DOHH2 (cell line): ENCODE measurements around the gene C20orf96.

Experiments
- H3F3A ChIP-seq: fragments of 200-600 bp; sonication (generic), shearing (Covaris generic); 2 replicates; pipeline ENCODE4 v1.6.0; 2016; ENCODE audit warnings: antibody characterized with exemption, mild to moderate bottlenecking; ENCODE audit not compliant: control insufficient read depth, insufficient read depth
- H3K27ac ChIP-seq: fragments of 200-600 bp; sonication (generic); 2 replicates; pipeline ENCODE4 v1.5.1; 2014; ENCODE audit warnings: low read depth, mild to moderate bottlenecking, low read length, moderate library complexity
- H3K27me3 ChIP-seq: fragments of 200-600 bp; sonication (generic); 2 replicates; pipeline ENCODE4 v1.6.1; 2014; ENCODE audit warnings: mild to moderate bottlenecking, low read length, mixed read lengths; ENCODE audit not compliant: control insufficient read depth
- H3K36me3 ChIP-seq: fragments of 200-600 bp; sonication (generic); 2 replicates; pipeline ENCODE4 v1.6.1; 2014; ENCODE audit warnings: mild to moderate bottlenecking, low read length, moderate library complexity, mixed read lengths; ENCODE audit not compliant: control insufficient read depth
- H3K4me1 ChIP-seq: fragments of 200-600 bp; sonication (generic); 2 replicates; pipeline ENCODE4 v1.6.1; 2014; ENCODE audit warnings: mild to moderate bottlenecking, low read length, mixed read lengths; ENCODE audit not compliant: control insufficient read depth
- H3K4me2 ChIP-seq: fragments of 200-600 bp; sonication (generic); 2 replicates; pipeline ENCODE4 v1.6.0; 2014; ENCODE audit warnings: mild to moderate bottlenecking, low read length, moderate library complexity
- H3K4me3 ChIP-seq: fragments of 200-600 bp; sonication (generic); 2 replicates; pipeline ENCODE4 v1.5.1; 2014; ENCODE audit warnings: mild to moderate bottlenecking, low read length, mixed read lengths
- H3K79me2 ChIP-seq: fragments of 200-600 bp; sonication (generic); 2 replicates; pipeline ENCODE4 v1.6.1; 2014; ENCODE audit warnings: mild to moderate bottlenecking, low read length, mixed read lengths; ENCODE audit not compliant: control insufficient read depth
- H3K9me2 ChIP-seq: fragments of 200-600 bp; sonication (generic); replicated peaks from 2 replicates; pipeline ENCODE4 v1.6.1; 2014; ENCODE audit warnings: mild to moderate bottlenecking, low read length, mixed read lengths; ENCODE audit not compliant: control insufficient read depth
- H3K9me3 ChIP-seq: fragments of 200-600 bp; sonication (generic); 2 replicates; pipeline ENCODE4 v1.6.1; 2014; ENCODE audit warnings: antibody characterized with exemption, low read length, mixed read lengths; ENCODE audit not compliant: control insufficient read depth, insufficient read depth
- H4K20me1 ChIP-seq: fragments of 200-600 bp; sonication (generic); 2 replicates; pipeline ENCODE4 v1.6.0; 2014; ENCODE audit warnings: low read depth, mild to moderate bottlenecking, antibody characterized with exemption, low read length, moderate library complexity; ENCODE audit not compliant: control insufficient read depth, insufficient read depth
- CTCF ChIP-seq: fragments of 200-600 bp; sonication (generic); IDR thresholded peaks from one replicate; pipeline ENCODE4 v1.5.1; 2014; ENCODE audit warnings: antibody characterized with exemption, mild to moderate bottlenecking, low read depth, low read length; ENCODE audit not compliant: poor library complexity, severe bottlenecking
- EZH2phosphoT487 ChIP-seq: fragments of 200-600 bp; sonication (generic); IDR thresholded peaks from 2 replicates; pipeline ENCODE4 v1.6.1; 2017; ENCODE audit warnings: borderline replicate concordance, mild to moderate bottlenecking, antibody characterized with exemption, low read length, moderate library complexity, mixed read lengths

Gene C20orf96

GRCh38 chr20:276620-277495 lies 13.7 kb downstream of the C20orf96 start:
- no peaks in the 10 kb centered on the region for H4K20me1 ChIP-seq
- H3K79me2 ChIP-seq, result no peaks in the 10 kb centered on the region
- H3K4me1 ChIP-seq, result no peaks in the 10 kb centered on the region
- no peak overlapping the region for H3K4me2 ChIP-seq
- no peaks in the 10 kb centered on the region for H3K9me3 ChIP-seq
- no peak overlapping the region for H3K27ac ChIP-seq
- peaks cover 18% of the 10 kb centered on the region; the same call in 1 of the 2 replicates for H3K36me3 ChIP-seq
- H3K27me3 ChIP-seq, result no peaks in the 10 kb centered on the region
- no peaks in the 10 kb centered on the region for H3F3A ChIP-seq
- H3K4me3 ChIP-seq, result no peak overlapping the region
- TF ChIP-seq CTCF (no peak), EZH2phosphoT487 (no peak)
- no peaks in the 10 kb centered on the region for H3K9me2 ChIP-seq

DNA sequence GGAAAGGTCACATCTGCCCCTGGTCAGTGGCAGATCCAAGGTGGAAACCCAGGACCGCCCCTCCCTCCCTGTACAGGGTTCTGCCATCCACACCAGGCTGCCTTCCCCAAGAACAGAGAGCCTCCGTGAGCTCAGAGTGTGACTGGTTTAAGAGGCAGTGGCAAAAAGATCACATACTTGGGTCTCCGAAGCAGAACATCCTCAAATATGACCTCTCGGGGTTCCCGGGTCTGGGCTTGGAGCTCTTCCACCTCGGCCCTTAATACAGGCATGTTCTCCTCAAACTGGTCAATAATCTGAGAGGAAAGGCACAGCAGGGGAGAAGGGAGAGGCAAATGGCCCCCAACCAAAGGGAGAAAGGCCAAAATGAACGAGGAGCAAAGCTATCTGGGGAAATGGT lies 14.8 kb downstream of the C20orf96 start:
- H3K4me2 ChIP-seq, result no peak overlapping the region
- H3K9me3 ChIP-seq, result no peaks in the 10 kb centered on the region
- no peaks in the 10 kb centered on the region for H4K20me1 ChIP-seq
- H3K4me3 ChIP-seq, result no peak overlapping the region
- H3K79me2 ChIP-seq, result no peaks in the 10 kb centered on the region
- H3K9me2 ChIP-seq, result no peaks in the 10 kb centered on the region
- no peaks in the 10 kb centered on the region for H3K4me1 ChIP-seq
- TF ChIP-seq CTCF (no peak), EZH2phosphoT487 (no peak)
- H3K27ac ChIP-seq, result no peak overlapping the region
- H3F3A ChIP-seq, result no peaks in the 10 kb centered on the region
- no peaks in the 10 kb centered on the region for H3K27me3 ChIP-seq
- H3K36me3 ChIP-seq, result peaks cover 18% of the 10 kb centered on the region; the same call in 1 of the 2 replicates

DNA sequence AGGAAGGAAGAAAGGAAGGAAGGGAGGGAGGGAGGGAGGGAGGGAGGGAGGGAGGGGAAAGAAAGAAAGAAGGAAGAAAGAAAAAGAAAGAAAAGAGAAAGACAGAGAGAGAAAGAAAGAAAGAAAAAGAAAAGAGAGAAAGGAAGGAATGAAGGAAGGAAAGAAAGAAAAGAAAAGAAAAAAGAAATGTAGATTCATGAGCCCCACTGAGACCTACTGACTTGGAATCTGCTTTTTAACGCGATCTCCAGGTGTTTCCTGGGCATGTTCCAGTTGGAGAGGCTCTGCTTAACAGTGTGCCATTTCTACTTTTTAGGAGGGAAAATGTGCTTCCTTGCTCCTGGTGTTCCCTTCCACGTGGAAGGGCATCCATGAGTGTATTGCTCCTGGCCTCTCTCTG lies 16.7 kb downstream of the C20orf96 start:
- Histone ChIP-seq H3K27me3 (no peaks in the 10 kb centered on the region), H3K9me2 (no peaks in the 10 kb centered on the region), H3K79me2 (no peaks in the 10 kb centered on the region), H3K4me3 (no peak overlapping the region), H3K36me3 (peaks cover 18% of the 10 kb centered on the region; the same call in 1 of the 2 replicates), H3K4me2 (no peak overlapping the region), H3K4me1 (no peaks in the 10 kb centered on the region), H4K20me1 (no peaks in the 10 kb centered on the region), H3F3A (no peaks in the 10 kb centered on the region), H3K9me3 (no peaks in the 10 kb centered on the region), H3K27ac (no peak overlapping the region)
- TF ChIP-seq EZH2phosphoT487, result no peak
- no peak for TF ChIP-seq CTCF
